GM23338 (cell line): ENCODE measurements around the gene PRR22. TPM values are rescaled to one million over a fixed set of nuclear protein-coding genes. Genes with fewer than 3 reads are reported as not detected.

Source experiments
- ATAC-seq: fragments of 200-7000 bp; cut with Tn5 transposase; 3 replicates; pipeline ENCODE4 v1.9.1; 2020
- DNase-seq: peaks from one replicate; pipeline ENCODE4 v3.0.0-alpha.2; 2015; ENCODE audit warnings: low spot score
- H2AFZ ChIP-seq: fragments of 200-600 bp; sonication (generic); 2 replicates; pipeline ENCODE4 v1.8.0; 2016; ENCODE audit warnings: antibody characterized with exemption, mild to moderate bottlenecking, moderate library complexity
- H3F3A ChIP-seq: fragments of 200-600 bp; sonication (generic); replicated peaks from 2 replicates; pipeline ENCODE4 v1.8.0; 2017; ENCODE audit warnings: antibody characterized with exemption, mixed run types, low read depth
- H3K27ac ChIP-seq: fragments of 200-600 bp; sonication (generic); 2 replicates; pipeline ENCODE4 v1.6.1; 2016; ENCODE audit warnings: low read depth
- H3K27me3 ChIP-seq: fragments of 200-600 bp; sonication (generic); 2 replicates; pipeline ENCODE4 v1.8.0; 2016; ENCODE audit warnings: mild to moderate bottlenecking, mixed run types, moderate library complexity; ENCODE audit not compliant: insufficient read depth
- H3K36me3 ChIP-seq: fragments of 200-600 bp; sonication (generic); 2 replicates; pipeline ENCODE4 v1.8.0; 2016; ENCODE audit warnings: mild to moderate bottlenecking; ENCODE audit not compliant: insufficient read depth
- H3K4me1 ChIP-seq: fragments of 200-600 bp; sonication (generic); 2 replicates; pipeline ENCODE4 v1.8.0; 2016; ENCODE audit warnings: mild to moderate bottlenecking, moderate library complexity; ENCODE audit not compliant: insufficient read depth
- H3K4me2 ChIP-seq: fragments of 200-600 bp; sonication (generic); 2 replicates; pipeline ENCODE4 v1.7.1; 2017; ENCODE audit warnings: mixed run types
- H3K4me3 ChIP-seq: fragments of 200-600 bp; sonication (generic); 2 replicates; pipeline ENCODE4 v1.6.1; 2016; ENCODE audit warnings: mixed run types
- H3K79me2 ChIP-seq: fragments of 200-600 bp; sonication (generic); replicated peaks from 2 replicates; pipeline ENCODE4 v1.8.0; 2017; ENCODE audit warnings: mild to moderate bottlenecking; ENCODE audit not compliant: insufficient read depth
- H3K9me2 ChIP-seq: fragments of 200-600 bp; sonication (generic); 2 replicates; pipeline ENCODE4 v1.8.0; 2017; ENCODE audit not compliant: insufficient read depth
- H4K20me1 ChIP-seq: fragments of 200-600 bp; sonication (generic); replicated peaks from 2 replicates; pipeline ENCODE4 v1.8.0; 2017; ENCODE audit warnings: mild to moderate bottlenecking; ENCODE audit not compliant: insufficient read depth
- H3K27ac Mint-ChIP-seq: 2 replicates; pipeline ENCODE4 v1.8.0; 2020; ENCODE audit warnings: inconsistent platforms, mild to moderate bottlenecking, moderate library complexity, mixed read lengths
- H3K27me3 Mint-ChIP-seq: 3 replicates; pipeline ENCODE4 v1.8.0; 2022; ENCODE audit warnings: low read depth, mild to moderate bottlenecking, moderate library complexity, mixed read lengths, inconsistent platforms; ENCODE audit not compliant: insufficient read depth, poor library complexity
- H3K36me3 Mint-ChIP-seq: 3 replicates; pipeline ENCODE4 v1.8.0; 2021; ENCODE audit warnings: low read depth, mild to moderate bottlenecking, inconsistent platforms, moderate library complexity, mixed read lengths
- H3K4me1 Mint-ChIP-seq: 3 replicates; pipeline ENCODE4 v1.8.0; 2020; ENCODE audit warnings: mild to moderate bottlenecking, inconsistent platforms, mixed read lengths
- H3K4me3 Mint-ChIP-seq: 3 replicates; pipeline ENCODE4 v1.8.0; 2021; ENCODE audit warnings: moderate library complexity, mild to moderate bottlenecking, inconsistent platforms, mixed read lengths
- H3K9me3 Mint-ChIP-seq: 3 replicates; pipeline ENCODE4 v1.8.0; 2020; ENCODE audit warnings: moderate library complexity, mild to moderate bottlenecking, inconsistent platforms, mixed read lengths
- CREB1 ChIP-seq: fragments of 250-450 bp; sonication (Bioruptor Pico); IDR thresholded peaks from 2 replicates; pipeline ENCODE4 v1.5.0; 2020; ENCODE audit warnings: low read depth, mild to moderate bottlenecking, moderate library complexity
- EZH2 ChIP-seq: fragments of 200-600 bp; sonication (generic); IDR thresholded peaks from one replicate; pipeline ENCODE4 v1.8.0; 2017; ENCODE audit warnings: antibody characterized with exemption, mild to moderate bottlenecking, low read depth; ENCODE audit not compliant: unreplicated experiment
- EZH2phosphoT487 ChIP-seq: fragments of 200-600 bp; sonication (generic); IDR thresholded peaks from one replicate; pipeline ENCODE4 v1.8.1; 2018; ENCODE audit warnings: antibody characterized with exemption; ENCODE audit not compliant: unreplicated experiment
- JUNB ChIP-seq: IDR thresholded peaks from one replicate; pipeline ENCODE4 v1.6.1; 2016; ENCODE audit warnings: antibody characterized with exemption; ENCODE audit not compliant: unreplicated experiment
- NANOG ChIP-seq: IDR thresholded peaks from 2 replicates; pipeline ENCODE4 v1.6.1; 2016; ENCODE audit warnings: antibody characterized with exemption, borderline replicate concordance
- POLR2AphosphoS5 ChIP-seq: IDR thresholded peaks from 2 replicates; pipeline ENCODE4 v1.6.1; 2016; ENCODE audit warnings: antibody characterized with exemption, low read depth
- ZNF114 ChIP-seq: fragments of 250-450 bp; sonication (Bioruptor Pico); IDR thresholded peaks from 2 replicates; pipeline ENCODE4 v1.5.0; 2020; ENCODE audit warnings: mild to moderate bottlenecking, moderate library complexity
- ZNF331 ChIP-seq: fragments of 250-450 bp; sonication (Bioruptor Pico); IDR thresholded peaks from 2 replicates; pipeline ENCODE4 v1.5.0; 2020; ENCODE audit warnings: low read depth, mild to moderate bottlenecking, moderate library complexity
- polyA plus RNA-seq: library from polyadenylated mRNA; unstranded; fragments of >200 nt; fragmentation: Nextera tagmentation; extraction: Ambion mirVana; gene quantifications from 2 replicates; pipeline ENCODE4 v1.2.1, GENCODE V29; 2016
- total RNA-seq: library from RNA; depleted of rRNA; stranded (reverse); fragments of >200 nt; shearing (Covaris generic); gene quantifications from 2 replicates; pipeline ENCODE4 v1.2.3, GENCODE V29; 2014
- TF ChIP-seq, protein P1 (sequence below), 2 experiments: fragments of 200-600 bp in 1 of 2; sonication (generic) in 1 of 2; conservative IDR thresholded peaks; 2 replicates each; pipeline versions ENCODE4 v1.5.1 to v1.6.1; 2016 to 2017; ENCODE audit warnings: antibody characterized with exemption in 2 of 2, low read depth in 2 of 2, mild to moderate bottlenecking in 2 of 2, moderate library complexity in 1 of 2
- TF ChIP-seq, protein P2 (sequence below): IDR thresholded peaks from one replicate; pipeline ENCODE4 v1.6.1; 2018; ENCODE audit warnings: antibody characterized with exemption; ENCODE audit not compliant: unreplicated experiment
- TF ChIP-seq, protein P3 (sequence below): fragments of 250-450 bp; sonication (Bioruptor Pico); IDR thresholded peaks from 2 replicates; pipeline ENCODE4 v1.5.0; 2020; ENCODE audit warnings: mild to moderate bottlenecking, moderate library complexity

Gene PRR22
- total and polyA plus RNA-seq, 2 experiments from 2014 or later = 1.0 to 1.2 TPM

DNA sequence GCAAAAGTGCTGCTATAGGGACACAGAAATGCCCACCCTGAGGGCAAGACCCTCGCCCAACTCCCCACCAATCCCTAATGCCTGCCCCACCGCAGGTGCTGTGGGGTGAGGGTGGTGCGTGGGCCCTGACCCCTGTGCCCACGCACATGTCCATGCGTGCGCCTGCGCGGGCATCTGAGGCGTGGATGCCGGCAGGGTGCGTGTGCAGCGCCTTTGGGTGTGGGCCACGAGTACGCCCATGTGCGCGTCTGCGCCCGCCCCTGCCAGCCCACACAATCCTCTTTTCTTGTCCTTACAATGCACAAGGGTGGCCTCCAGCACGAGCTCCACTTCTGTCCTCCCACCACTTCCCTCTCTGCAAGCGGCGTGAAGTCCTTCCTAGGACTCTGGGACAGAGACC, 40.6 kb upstream of the PRR22 start (continued):
- TF ChIP-seq, protein P1, sequence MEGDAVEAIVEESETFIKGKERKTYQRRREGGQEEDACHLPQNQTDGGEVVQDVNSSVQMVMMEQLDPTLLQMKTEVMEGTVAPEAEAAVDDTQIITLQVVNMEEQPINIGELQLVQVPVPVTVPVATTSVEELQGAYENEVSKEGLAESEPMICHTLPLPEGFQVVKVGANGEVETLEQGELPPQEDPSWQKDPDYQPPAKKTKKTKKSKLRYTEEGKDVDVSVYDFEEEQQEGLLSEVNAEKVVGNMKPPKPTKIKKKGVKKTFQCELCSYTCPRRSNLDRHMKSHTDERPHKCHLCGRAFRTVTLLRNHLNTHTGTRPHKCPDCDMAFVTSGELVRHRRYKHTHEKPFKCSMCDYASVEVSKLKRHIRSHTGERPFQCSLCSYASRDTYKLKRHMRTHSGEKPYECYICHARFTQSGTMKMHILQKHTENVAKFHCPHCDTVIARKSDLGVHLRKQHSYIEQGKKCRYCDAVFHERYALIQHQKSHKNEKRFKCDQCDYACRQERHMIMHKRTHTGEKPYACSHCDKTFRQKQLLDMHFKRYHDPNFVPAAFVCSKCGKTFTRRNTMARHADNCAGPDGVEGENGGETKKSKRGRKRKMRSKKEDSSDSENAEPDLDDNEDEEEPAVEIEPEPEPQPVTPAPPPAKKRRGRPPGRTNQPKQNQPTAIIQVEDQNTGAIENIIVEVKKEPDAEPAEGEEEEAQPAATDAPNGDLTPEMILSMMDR (conservative IDR thresholded peaks at IDR 0.05; ENCODE audit: low read depth in 2 of 2) = no peak
- no peak for TF ChIP-seq ZNF114
- no peak for TF ChIP-seq NANOG
- TF ChIP-seq CREB1 = no peak
- TF ChIP-seq EZH2 = no peak

DNA sequence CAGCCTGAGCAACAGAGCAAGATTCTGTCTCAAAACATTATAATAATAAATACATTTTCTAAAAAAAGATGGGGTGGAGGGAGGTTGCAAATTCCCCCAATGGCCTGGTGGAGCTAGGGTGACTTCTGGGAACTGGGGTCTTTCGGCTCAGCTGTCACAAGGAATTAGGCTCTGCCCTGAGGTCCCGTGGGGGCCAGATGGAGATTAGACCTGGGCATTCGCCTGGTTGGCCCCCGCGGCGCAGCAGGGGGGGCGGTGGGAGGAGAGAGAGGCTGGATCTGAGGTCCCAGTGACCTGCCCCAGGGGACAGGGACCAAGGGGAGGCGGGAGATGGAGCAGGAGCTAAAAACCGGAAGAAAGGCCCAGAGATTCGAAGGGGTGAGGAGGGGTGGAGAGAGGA, 40.2 kb upstream of the PRR22 start:
- no peak overlapping the region for H3K4me3 Mint-ChIP-seq
- no peaks in the 10 kb centered on the region for H3F3A ChIP-seq
- H4K20me1 ChIP-seq = no peaks in the 10 kb centered on the region
- ATAC-seq (no peak), DNase-seq (no peak)
- H3K4me1 Mint-ChIP-seq = peaks cover 7% of the 10 kb centered on the region
- H3K9me2 ChIP-seq = no peaks in the 10 kb centered on the region
- no peak overlapping the region for H2AFZ ChIP-seq
- H3K36me3 Mint-ChIP-seq = no peaks in the 10 kb centered on the region
- H3K27ac Mint-ChIP-seq = no peak overlapping the region
- H3K27ac ChIP-seq = no peak overlapping the region
- no peak overlapping the region for H3K4me3 ChIP-seq
- no peak overlapping the region for H3K4me2 ChIP-seq
- H3K36me3 ChIP-seq = no peaks in the 10 kb centered on the region
- H3K79me2 ChIP-seq = no peaks in the 10 kb centered on the region
- peaks cover 21% of the 10 kb centered on the region for H3K27me3 Mint-ChIP-seq
- peaks cover 4% of the 10 kb centered on the region; the same call in 1 of the 2 replicates for H3K4me1 ChIP-seq
- no peaks in the 10 kb centered on the region for H3K27me3 ChIP-seq
- peaks cover 2% of the 10 kb centered on the region; the same call in 1 of the 3 replicates for H3K9me3 Mint-ChIP-seq
- TF ChIP-seq EZH2phosphoT487 (no peak), JUNB (no peak), NANOG (no peak), ZNF114 (no peak), CREB1 (no peak), ZNF331 (CRISPR knock-in tag) (no peak), POLR2AphosphoS5 (no peak)
- TF ChIP-seq, protein P1 (conservative IDR thresholded peaks at IDR 0.05; ENCODE audit: low read depth in 2 of 2) = no peak
- TF ChIP-seq, protein P2, sequence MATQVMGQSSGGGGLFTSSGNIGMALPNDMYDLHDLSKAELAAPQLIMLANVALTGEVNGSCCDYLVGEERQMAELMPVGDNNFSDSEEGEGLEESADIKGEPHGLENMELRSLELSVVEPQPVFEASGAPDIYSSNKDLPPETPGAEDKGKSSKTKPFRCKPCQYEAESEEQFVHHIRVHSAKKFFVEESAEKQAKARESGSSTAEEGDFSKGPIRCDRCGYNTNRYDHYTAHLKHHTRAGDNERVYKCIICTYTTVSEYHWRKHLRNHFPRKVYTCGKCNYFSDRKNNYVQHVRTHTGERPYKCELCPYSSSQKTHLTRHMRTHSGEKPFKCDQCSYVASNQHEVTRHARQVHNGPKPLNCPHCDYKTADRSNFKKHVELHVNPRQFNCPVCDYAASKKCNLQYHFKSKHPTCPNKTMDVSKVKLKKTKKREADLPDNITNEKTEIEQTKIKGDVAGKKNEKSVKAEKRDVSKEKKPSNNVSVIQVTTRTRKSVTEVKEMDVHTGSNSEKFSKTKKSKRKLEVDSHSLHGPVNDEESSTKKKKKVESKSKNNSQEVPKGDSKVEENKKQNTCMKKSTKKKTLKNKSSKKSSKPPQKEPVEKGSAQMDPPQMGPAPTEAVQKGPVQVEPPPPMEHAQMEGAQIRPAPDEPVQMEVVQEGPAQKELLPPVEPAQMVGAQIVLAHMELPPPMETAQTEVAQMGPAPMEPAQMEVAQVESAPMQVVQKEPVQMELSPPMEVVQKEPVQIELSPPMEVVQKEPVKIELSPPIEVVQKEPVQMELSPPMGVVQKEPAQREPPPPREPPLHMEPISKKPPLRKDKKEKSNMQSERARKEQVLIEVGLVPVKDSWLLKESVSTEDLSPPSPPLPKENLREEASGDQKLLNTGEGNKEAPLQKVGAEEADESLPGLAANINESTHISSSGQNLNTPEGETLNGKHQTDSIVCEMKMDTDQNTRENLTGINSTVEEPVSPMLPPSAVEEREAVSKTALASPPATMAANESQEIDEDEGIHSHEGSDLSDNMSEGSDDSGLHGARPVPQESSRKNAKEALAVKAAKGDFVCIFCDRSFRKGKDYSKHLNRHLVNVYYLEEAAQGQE = no peak
- TF ChIP-seq, protein P3, sequence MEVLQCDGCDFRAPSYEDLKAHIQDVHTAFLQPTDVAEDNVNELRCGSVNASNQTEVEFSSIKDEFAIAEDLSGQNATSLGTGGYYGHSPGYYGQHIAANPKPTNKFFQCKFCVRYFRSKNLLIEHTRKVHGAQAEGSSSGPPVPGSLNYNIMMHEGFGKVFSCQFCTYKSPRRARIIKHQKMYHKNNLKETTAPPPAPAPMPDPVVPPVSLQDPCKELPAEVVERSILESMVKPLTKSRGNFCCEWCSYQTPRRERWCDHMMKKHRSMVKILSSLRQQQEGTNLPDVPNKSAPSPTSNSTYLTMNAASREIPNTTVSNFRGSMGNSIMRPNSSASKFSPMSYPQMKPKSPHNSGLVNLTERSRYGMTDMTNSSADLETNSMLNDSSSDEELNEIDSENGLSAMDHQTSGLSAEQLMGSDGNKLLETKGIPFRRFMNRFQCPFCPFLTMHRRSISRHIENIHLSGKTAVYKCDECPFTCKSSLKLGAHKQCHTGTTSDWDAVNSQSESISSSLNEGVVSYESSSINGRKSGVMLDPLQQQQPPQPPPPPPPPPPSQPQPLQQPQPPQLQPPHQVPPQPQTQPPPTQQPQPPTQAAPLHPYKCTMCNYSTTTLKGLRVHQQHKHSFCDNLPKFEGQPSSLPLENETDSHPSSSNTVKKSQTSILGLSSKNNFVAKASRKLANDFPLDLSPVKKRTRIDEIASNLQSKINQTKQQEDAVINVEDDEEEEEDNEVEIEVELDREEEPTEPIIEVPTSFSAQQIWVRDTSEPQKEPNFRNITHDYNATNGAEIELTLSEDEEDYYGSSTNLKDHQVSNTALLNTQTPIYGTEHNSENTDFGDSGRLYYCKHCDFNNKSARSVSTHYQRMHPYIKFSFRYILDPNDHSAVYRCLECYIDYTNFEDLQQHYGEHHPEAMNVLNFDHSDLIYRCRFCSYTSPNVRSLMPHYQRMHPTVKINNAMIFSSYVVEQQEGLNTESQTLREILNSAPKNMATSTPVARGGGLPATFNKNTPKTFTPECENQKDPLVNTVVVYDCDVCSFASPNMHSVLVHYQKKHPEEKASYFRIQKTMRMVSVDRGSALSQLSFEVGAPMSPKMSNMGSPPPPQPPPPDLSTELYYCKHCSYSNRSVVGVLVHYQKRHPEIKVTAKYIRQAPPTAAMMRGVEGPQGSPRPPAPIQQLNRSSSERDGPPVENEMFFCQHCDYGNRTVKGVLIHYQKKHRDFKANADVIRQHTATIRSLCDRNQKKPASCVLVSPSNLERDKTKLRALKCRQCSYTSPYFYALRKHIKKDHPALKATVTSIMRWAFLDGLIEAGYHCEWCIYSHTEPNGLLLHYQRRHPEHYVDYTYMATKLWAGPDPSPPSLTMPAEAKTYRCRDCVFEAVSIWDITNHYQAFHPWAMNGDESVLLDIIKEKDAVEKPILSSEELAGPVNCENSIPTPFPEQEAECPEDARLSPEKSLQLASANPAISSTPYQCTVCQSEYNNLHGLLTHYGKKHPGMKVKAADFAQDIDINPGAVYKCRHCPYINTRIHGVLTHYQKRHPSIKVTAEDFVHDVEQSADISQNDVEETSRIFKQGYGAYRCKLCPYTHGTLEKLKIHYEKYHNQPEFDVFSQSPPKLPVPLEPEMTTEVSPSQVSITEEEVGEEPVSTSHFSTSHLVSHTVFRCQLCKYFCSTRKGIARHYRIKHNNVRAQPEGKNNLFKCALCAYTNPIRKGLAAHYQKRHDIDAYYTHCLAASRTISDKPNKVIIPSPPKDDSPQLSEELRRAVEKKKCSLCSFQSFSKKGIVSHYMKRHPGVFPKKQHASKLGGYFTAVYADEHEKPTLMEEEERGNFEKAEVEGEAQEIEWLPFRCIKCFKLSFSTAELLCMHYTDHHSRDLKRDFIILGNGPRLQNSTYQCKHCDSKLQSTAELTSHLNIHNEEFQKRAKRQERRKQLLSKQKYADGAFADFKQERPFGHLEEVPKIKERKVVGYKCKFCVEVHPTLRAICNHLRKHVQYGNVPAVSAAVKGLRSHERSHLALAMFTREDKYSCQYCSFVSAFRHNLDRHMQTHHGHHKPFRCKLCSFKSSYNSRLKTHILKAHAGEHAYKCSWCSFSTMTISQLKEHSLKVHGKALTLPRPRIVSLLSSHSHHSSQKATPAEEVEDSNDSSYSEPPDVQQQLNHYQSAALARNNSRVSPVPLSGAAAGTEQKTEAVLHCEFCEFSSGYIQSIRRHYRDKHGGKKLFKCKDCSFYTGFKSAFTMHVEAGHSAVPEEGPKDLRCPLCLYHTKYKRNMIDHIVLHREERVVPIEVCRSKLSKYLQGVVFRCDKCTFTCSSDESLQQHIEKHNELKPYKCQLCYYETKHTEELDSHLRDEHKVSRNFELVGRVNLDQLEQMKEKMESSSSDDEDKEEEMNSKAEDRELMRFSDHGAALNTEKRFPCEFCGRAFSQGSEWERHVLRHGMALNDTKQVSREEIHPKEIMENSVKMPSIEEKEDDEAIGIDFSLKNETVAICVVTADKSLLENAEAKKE = no peak
